HG03520 (cell line): ENCODE data around the gene HMGB1.

ENCODE experiments used
- ATAC-seq: cut with Tn5 transposase; IDR thresholded peaks from one replicate; pipeline ENCODE4 v1.9.1; 2021; ENCODE audit warnings: mild to moderate bottlenecking, moderate library complexity; ENCODE audit not compliant: unreplicated experiment

Gene HMGB1

GRCh38 chr13:30435911-30436451 lies 29.8 kb downstream of the HMGB1 start:
- no peak for ATAC-seq

- no peak for ATAC-seq
Observed at GRCh38 chr13:30431269-30431940, 34.3 kb downstream of the HMGB1 start.

- ATAC-seq, result peak; percentile 72
Observed at GRCh38 chr13:30429721-30430694, 35.7 kb downstream of the HMGB1 start.

- ATAC-seq, result no peak
Observed at GRCh38 chr13:30429235-30429634, 36.5 kb downstream of the HMGB1 start.

GRCh38 chr13:30423891-30424290 lies 41.8 kb downstream of the HMGB1 start:
- ATAC-seq, result no peak

GRCh38 chr13:30422054-30422839 lies 43.5 kb downstream of the HMGB1 start, which contains the start of gene UBE2L5:
Gene UBE2L5 (plus strand): TSS chr13:30422493. CDS start chr13:30427991, 5,498 bp downstream.
- ATAC-seq, result peak; percentile 63

- peak; percentile 21 for ATAC-seq
Observed at GRCh38 chr13:30421093-30422053, 44.4 kb downstream of the HMGB1 start.

- no peak for ATAC-seq
Observed at GRCh38 chr13:30418717-30419459, 46.8 kb downstream of the HMGB1 start.

- no peak for ATAC-seq
Observed at GRCh38 chr13:30418075-30418716, 47.5 kb downstream of the HMGB1 start.

- ATAC-seq, result no peak
Observed at GRCh38 chr13:30416471-30416870, 49.3 kb downstream of the HMGB1 start.

- ATAC-seq, result peak; percentile 75
Observed at GRCh38 chr13:30415430-30416030, 50.2 kb downstream of the HMGB1 start.

- ATAC-seq, result no peak
Observed at GRCh38 chr13:30413842-30414241, 51.9 kb downstream of the HMGB1 start.

- no peak for ATAC-seq
Observed at GRCh38 chr13:30412346-30412745, 53.4 kb downstream of the HMGB1 start.

- no peak for ATAC-seq
Observed at GRCh38 chr13:30410705-30411125, 55.0 kb downstream of the HMGB1 start.

GRCh38 chr13:30409886-30410704 lies 55.6 kb downstream of the HMGB1 start:
- ATAC-seq, result no peak

GRCh38 chr13:30408319-30409101 lies 57.2 kb downstream of the HMGB1 start:
- ATAC-seq, result peak; percentile 90
